ENCODE results near the gene MAPK7.
A peak's percentile ranks its signal among the peaks of the same experiment; 100 is the strongest.

MAPK7 gene

DNA sequence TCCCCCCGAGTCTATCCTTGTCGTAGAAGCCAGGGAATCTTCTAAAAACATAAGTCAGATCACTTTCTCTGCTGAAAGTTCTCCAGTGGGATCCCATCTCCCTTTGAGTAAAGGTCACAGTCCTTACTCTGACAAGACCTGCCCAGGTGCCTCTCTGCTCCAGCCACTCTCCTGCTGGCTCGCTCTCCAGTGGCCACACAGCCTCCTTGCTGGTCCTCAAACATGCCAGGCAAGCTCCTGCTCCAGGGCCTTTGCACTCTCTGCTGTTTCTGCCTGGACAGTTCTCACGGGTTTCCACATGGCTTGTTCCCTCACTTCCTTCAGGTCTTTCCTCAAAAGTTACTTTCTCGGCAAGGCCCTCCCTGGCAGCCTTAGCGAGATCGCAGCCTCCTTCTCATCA, 19.1 kb upstream of the MAPK7 start:
- H3K4me3 ChIP-seq (replicated peaks; ENCODE audit: low read depth, low read length), result no peak overlapping the region
- no peak for DNase-seq (ENCODE audit: low read depth)
- TF ChIP-seq, protein P1, sequence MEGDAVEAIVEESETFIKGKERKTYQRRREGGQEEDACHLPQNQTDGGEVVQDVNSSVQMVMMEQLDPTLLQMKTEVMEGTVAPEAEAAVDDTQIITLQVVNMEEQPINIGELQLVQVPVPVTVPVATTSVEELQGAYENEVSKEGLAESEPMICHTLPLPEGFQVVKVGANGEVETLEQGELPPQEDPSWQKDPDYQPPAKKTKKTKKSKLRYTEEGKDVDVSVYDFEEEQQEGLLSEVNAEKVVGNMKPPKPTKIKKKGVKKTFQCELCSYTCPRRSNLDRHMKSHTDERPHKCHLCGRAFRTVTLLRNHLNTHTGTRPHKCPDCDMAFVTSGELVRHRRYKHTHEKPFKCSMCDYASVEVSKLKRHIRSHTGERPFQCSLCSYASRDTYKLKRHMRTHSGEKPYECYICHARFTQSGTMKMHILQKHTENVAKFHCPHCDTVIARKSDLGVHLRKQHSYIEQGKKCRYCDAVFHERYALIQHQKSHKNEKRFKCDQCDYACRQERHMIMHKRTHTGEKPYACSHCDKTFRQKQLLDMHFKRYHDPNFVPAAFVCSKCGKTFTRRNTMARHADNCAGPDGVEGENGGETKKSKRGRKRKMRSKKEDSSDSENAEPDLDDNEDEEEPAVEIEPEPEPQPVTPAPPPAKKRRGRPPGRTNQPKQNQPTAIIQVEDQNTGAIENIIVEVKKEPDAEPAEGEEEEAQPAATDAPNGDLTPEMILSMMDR (IDR thresholded peaks at IDR 0.05; ENCODE audit: low read length, missing control alignments), result no peak

DNA sequence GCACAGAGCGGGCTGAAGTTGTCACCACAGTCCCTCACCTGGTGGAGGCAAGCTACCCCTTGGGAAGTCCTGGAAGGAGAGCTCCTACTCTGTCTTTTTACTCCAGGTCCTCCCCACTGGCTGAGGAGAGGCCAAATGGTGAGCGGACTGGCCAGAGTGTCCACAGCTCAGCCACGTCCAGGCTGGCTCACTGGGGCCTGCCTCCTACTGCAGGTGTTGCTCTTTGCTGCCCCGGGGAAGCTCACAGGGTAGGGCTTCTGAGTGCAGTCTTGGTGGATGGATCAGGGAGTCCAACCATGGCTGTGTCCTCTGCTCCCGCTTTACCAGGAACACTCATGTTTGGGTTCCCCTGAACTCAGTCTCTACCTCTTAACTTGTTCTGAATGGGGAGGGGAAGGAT, 18.4 kb upstream of the MAPK7 start:
- DNase-seq (ENCODE audit: low read depth), result no peak
- TF ChIP-seq, protein P1 (IDR thresholded peaks at IDR 0.05; ENCODE audit: low read length, missing control alignments), result no peak
- H3K4me3 ChIP-seq (replicated peaks; ENCODE audit: low read depth, low read length), result no peak overlapping the region

DNA sequence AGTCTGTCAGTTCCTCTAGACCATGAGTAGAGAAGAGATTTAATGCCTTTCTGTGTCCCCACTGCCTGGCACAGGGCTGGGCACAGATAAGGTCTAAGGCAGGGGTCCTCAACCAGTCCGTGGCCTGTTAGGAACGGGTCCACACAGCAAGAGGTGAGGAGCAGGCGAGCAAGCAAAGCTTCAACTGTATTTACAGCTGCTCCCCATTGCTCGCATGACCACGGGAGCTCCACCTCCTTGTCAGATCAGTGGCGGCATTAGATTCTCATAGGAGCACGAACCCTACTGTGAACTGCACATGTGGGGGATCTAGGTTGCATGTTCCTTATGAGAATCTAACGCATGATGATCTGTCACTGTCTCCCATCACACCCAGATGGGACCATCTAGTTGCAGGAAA, 17.5 kb upstream of the MAPK7 start:
- no peak overlapping the region for H3K4me3 ChIP-seq (replicated peaks; ENCODE audit: low read depth, low read length)
- DNase-seq (ENCODE audit: low read depth), result no peak
- TF ChIP-seq, protein P1 (IDR thresholded peaks at IDR 0.05; ENCODE audit: low read length, missing control alignments), result no peak

DNA sequence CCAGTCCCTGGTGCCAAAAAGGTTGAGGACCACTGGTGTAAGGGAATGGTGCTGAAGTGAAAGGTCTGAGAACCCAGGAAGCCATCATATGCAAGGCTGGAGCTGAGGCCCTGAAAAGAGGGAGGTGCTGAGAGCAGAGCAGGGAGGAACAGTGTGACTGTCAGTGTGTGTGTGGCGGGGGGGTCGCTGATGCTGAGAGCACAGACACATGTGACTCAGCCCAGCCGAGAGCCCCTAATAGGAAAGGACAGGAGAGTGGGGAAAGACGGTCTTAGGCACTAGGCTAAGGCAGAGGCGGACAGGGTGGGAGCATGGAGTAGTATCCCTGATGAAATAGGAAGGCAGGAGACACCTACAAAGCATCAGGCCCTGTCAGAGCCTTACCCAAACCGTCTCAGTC, 17.0 kb upstream of the MAPK7 start:
- H3K4me3 ChIP-seq (replicated peaks; ENCODE audit: low read depth, low read length), result no peak overlapping the region
- no peak for DNase-seq (ENCODE audit: low read depth)
- TF ChIP-seq, protein P1 (IDR thresholded peaks at IDR 0.05; ENCODE audit: low read length, missing control alignments), result no peak

DNA sequence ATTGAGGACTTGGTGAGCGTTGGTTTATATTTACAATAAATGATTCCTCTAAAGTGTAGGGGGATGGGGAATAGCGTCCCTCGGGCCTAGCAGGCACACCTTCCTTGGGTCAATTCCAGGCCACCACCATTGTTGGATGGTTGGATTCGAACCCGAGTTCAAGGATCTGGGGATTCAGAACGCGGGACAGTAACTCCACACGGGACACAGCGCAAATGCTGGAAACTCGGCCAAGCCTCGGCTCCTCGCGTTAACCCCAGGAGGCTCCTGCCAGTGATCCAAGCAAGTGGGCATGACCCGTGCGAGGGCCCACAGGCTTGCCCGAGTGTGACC, 16.4 kb upstream of the MAPK7 start:
- no peak for DNase-seq (ENCODE audit: low read depth)
- H3K4me3 ChIP-seq (replicated peaks; ENCODE audit: low read depth, low read length), result peak overlapping the region; percentile 74
- TF ChIP-seq, protein P1 (IDR thresholded peaks at IDR 0.05; ENCODE audit: low read length, missing control alignments), result no peak

DNA sequence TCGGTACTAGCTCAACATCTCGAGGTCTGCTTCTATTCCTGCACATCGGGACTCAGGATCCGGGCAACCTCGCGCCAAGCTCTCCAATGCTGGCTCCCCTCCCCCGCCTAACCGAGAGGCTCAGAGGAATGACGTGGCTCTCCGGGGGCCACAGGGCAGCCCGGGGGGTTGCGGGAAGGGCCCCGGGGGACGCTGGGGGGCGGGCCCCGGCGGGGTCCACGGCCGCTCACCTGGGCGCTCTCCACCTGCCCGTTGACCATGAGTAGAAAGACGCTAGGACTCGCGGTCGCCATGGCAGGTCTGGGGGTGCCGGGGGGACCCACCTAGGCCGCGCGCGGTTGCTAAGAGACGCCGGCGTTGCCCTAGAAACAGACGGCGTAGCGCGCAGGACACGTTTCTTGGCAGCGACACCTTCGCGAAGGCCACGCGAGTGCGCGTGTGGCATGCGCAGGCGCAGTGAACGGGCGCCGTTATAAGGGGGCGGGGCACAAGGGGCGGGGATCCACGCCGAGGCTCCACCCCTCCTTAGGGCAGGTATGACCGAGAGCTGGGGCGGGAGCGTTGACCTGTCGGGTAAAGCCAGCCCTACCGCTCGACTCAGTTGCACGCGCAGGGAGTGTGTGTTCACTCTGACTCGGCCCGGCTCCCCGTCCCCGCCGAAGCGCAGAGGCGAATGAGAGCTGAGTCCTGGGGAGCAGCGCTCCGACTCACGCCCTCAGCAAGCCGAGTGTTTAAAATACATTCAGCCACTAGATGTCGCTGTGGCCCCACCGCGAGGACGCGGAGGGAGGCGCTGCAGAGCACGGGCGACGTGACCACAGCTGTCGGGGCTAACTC, 15.8 kb upstream of the MAPK7 start, which contains the start of gene B9D1:
Gene B9D1, minus strand, starts transcription at position 447 of the 837 bp plus-strand sequence. Its CDS starts 154 bp downstream, at position 293.
- TF ChIP-seq, protein P1 (IDR thresholded peaks at IDR 0.05; ENCODE audit: low read length, missing control alignments), result peak; percentile 78
- H3K4me3 ChIP-seq (replicated peaks; ENCODE audit: low read depth, low read length), result peak within 1 kb of the TSS; percentile 74
- DNase-seq (ENCODE audit: low read depth), result peak; percentile 95

DNA sequence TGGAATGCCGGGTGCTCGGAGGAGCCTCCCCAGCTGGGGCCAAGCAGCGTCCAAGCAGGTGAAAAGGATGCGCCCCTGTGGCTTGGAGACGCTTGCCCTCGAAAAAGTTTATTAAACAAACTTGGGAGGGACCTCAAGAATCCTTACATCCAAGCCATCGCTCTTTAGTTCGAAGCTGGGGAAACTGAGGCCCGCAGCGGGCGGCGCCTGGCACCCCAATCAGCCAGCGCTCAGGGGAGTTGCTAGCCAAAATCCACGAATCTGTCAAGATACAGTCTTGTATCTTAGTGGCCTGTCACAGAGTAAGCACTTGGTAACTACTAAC, 15.2 kb upstream of the MAPK7 start:
- TF ChIP-seq, protein P1 (IDR thresholded peaks at IDR 0.05; ENCODE audit: low read length, missing control alignments), result no peak
- H3K4me3 ChIP-seq (replicated peaks; ENCODE audit: low read depth, low read length), result peak overlapping the region; percentile 74
- DNase-seq (ENCODE audit: low read depth), result no peak
